ENCODE results near the gene MAP3K4. TPM values are rescaled to one million over a fixed set of nuclear protein-coding genes. Genes with fewer than 3 reads are reported as not detected.

Gene MAP3K4
- total and polyA plus RNA-seq, 9 donors = 15.6 to 52.3 (median 38.6) TPM

- TF ChIP-seq CTCF (IDR thresholded peaks at IDR 0.05) (no peak), EP300 (IDR thresholded peaks at IDR 0.05) (no peak), POLR2A (IDR thresholded peaks at IDR 0.05) (no peak)
- Histone ChIP-seq H3K36me3 (no peaks in the 10 kb centered on the region), H3K9me3 (no peaks in the 10 kb centered on the region), H3K27ac (no peak overlapping the region), H3K4me3 (no peak overlapping the region), H3K4me1 (ENCODE audit: insufficient read depth) (peaks cover 2% of the 10 kb centered on the region), H3K27me3 (no peaks in the 10 kb centered on the region)
- no peak for DNase-seq
- 78 to 85% (median 81%) methylated on average over 23 of the region's 23 CpGs for WGBS, 3 donors
- intact Hi-C loops (cut with DNase I) = no loop called here
Observed at GRCh38 chr6:161135695-161136591, 144.4 kb downstream of the MAP3K4 start.

GRCh38 chr6:161136655-161137054, 145.1 kb downstream of the MAP3K4 start:
- no peak for TF ChIP-seq EP300 (IDR thresholded peaks at IDR 0.05)
- H3K27ac ChIP-seq = no peak overlapping the region
- no peak overlapping the region for H3K4me3 ChIP-seq
- DNase-seq = no peak
- no peaks in the 10 kb centered on the region for H3K9me3 ChIP-seq
- WGBS, 3 donors = 89 to 91% (median 91%) methylated on average over 11 of the region's 11 CpGs
- H3K27me3 ChIP-seq = no peaks in the 10 kb centered on the region
- peaks cover 2% of the 10 kb centered on the region for H3K4me1 ChIP-seq (ENCODE audit: insufficient read depth)
- no peaks in the 10 kb centered on the region for H3K36me3 ChIP-seq
- intact Hi-C loops (cut with DNase I) = no loop called here

GRCh38 chr6:161137320-161137719, 145.8 kb downstream of the MAP3K4 start:
- Histone ChIP-seq H3K4me1 (ENCODE audit: insufficient read depth) (peaks cover 2% of the 10 kb centered on the region), H3K36me3 (no peaks in the 10 kb centered on the region), H3K9me3 (no peaks in the 10 kb centered on the region), H3K27me3 (no peaks in the 10 kb centered on the region), H3K27ac (no peak overlapping the region), H3K4me3 (no peak overlapping the region)
- 83 to 92% (median 87%) methylated on average over 11 of the region's 11 CpGs for WGBS, 3 donors
- no peak for DNase-seq
- no peak for TF ChIP-seq CTCF (IDR thresholded peaks at IDR 0.05)
- TF ChIP-seq POLR2A (IDR thresholded peaks at IDR 0.05) = no peak
- TF ChIP-seq EP300 (IDR thresholded peaks at IDR 0.05) = no peak
- intact Hi-C loops (cut with DNase I) = no loop called here

- no peak overlapping the region for H3K4me3 ChIP-seq
- intact Hi-C loops (cut with DNase I) = no loop called here
- no peak for DNase-seq
- WGBS, 3 donors = 92 to 94% (median 93%) methylated on average over 12 of the region's 12 CpGs
- TF ChIP-seq EP300 (IDR thresholded peaks at IDR 0.05) = no peak
- no peak for TF ChIP-seq POLR2A (IDR thresholded peaks at IDR 0.05)
- TF ChIP-seq CTCF (IDR thresholded peaks at IDR 0.05) = no peak
- H3K4me1 ChIP-seq (ENCODE audit: insufficient read depth) = peaks cover 2% of the 10 kb centered on the region
- H3K27ac ChIP-seq = no peak overlapping the region
- no peaks in the 10 kb centered on the region for H3K36me3 ChIP-seq
- no peaks in the 10 kb centered on the region for H3K27me3 ChIP-seq
- H3K9me3 ChIP-seq = no peaks in the 10 kb centered on the region
Observed at GRCh38 chr6:161137839-161138542, 146.4 kb downstream of the MAP3K4 start.

All from ovary (tissue), 9 donors.